NCI-H69 (cell line): Measurements from ENCODE around the gene NNAT.
"Not testable (repeated sequence)": the region's sequence is repeated elsewhere in the genome, so short reads cannot be mapped to it uniquely, and the experiment has no call there.

ENCODE experiments used
- DNase-seq: peaks from one replicate; lab custom pipeline; 2025; lab: John Stamatoyannopoulos, UW

NNAT gene

GRCh38 chr20:37521061-37521771 lies at the start of gene NNAT:
Gene NNAT, plus strand, starts transcription at chr20:37521250. Its CDS starts 82 bp downstream, at chr20:37521332.
- no peak for DNase-seq

GRCh38 chr20:37471741-37472235 lies 49.3 kb upstream of the NNAT start:
- DNase-seq: no peak

DNA sequence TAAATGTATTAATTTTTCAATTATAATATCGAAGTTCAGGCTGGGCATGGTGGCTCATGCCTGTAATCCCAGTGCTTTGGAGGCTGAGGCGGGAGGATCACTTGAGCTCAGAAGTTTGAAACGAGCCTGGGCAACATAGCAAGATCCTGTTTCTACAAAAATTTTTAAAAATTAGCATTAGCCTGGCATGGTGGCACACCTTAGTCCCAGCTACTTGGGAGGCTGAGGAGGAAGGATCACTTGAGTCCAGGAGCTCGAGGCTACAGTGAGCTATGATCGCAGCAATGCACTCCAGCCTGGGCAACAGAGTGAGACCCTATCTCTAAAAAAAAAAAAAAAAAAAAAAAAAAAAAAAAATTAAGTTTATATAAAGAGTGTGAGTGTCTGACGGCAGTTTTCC lies 48.6 kb upstream of the NNAT start:
- DNase-seq: not testable (repeated sequence)

GRCh38 chr20:37473249-37474000 lies 47.6 kb upstream of the NNAT start:
- no peak for DNase-seq

DNA sequence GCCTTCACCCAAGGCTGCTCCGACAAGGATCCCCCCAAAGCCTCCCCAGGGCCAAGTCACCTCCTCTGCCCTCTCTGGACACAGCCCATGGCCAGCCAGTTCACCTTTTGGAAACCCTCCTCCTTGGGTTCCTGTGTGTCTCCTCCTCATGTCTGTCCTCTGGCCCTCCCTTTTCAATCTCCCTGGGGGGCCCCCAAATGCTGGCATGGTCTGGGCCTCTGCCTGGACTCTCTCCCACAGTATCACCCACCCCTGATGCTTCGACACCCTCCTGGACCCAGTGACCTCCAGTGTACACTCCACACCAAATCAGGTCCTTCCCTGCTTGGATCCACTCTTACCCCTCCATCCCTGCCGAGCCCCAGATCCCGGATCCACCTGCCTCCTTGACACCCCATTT lies 46.7 kb upstream of the NNAT start:
- no peak for DNase-seq

DNA sequence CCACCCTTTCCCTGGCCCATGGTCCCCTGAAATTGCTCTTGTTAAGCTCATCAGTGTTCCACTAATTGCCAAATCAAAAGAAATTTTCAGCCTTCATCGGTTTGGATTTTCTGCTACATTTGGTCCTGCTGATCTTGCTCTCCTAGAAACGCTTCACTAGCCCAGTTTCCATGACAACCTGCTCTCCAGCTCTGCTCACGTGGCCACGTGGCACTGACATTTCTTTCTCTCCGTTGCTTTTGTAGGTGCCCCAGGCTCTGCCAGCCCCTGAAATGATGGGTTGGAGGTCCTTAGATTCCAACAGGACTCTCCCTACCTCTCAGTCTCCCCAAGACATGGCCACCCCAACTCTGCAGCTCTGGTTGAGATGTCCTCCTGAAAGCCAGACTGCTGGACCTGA lies 45.8 kb upstream of the NNAT start:
- DNase-seq: no peak

- DNase-seq: no peak
Measured at GRCh38 chr20:37477041-37477440, 44.0 kb upstream of the NNAT start.

DNA sequence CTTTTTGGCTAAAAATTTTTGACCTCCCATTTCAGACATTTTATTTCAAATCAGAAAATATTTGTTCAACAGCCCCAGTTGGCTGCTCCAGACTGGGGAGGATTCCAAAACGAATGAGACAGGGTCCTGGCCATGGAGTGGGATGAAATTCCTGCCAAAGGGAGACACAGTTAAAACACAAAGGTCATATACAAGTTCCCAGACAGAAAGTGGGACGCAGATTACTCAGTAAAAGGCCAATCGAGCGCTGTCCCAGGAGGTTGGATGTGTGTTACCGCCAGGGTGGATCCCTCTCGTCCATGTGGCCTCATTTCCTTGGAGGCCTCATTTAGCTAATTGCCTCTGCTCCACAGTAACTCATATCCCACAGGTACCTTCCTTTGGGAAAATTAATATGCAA lies 41.8 kb upstream of the NNAT start:
- DNase-seq: no peak

DNA sequence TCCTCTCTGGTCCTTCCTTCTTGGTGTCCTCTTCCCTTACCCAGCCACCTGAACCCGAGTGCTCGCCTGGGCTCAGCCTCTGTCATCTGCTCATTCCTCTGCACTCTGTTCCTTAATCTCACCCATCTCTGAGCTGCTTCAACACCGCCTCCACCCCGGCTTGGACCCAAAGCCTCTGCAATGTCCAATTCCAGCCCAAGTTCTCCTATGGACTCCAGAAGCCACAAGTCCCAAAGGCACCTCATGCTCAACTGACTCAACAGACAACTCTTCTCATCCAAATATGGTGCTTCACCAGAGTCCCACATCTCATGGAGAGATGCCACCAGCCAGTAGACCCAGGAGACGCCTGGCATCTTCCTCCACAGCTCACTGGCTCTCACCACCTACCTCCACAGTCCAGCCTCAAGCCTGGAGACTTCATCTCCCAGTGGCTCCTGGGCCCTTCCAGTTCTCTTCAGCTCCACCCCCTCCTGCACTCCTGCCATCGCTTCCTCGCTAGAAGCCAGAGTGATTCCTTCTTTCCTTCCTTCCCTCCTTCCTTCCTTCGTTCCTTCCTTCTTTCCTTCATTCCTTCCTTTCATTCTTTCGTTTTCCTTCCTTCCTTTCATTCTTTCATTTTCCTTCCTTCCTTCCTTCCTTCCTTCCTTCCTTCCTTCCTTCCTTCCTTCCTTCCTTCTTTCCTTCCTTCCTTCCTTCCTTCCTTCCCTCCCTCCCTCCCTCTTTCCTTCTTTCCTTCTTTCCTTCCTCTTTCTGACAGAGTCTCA lies 40.9 kb upstream of the NNAT start:
- DNase-seq: no peak

GRCh38 chr20:37480919-37481318 lies 40.1 kb upstream of the NNAT start:
- DNase-seq: no peak

DNA sequence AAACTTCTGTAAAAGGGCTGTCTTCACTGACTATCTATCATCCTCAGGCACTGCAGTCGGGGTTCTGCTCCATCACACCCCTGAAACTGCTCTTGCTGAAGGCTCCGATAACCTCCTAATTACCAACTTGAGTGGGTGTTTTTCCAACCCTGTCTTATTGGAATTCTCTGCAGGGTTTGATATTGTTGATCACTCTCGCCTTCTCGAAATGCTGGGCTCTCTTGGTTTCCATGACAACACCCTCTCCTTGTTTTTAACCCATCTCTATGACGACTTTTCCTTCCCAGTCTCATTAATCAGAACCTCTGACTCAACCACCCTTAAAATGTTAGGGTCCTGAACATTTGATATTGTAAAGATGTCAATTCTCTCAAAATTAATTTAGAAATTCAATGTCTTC lies 39.4 kb upstream of the NNAT start:
- no peak for DNase-seq

GRCh38 chr20:37484331-37484730 lies 36.7 kb upstream of the NNAT start:
- no peak for DNase-seq

DNA sequence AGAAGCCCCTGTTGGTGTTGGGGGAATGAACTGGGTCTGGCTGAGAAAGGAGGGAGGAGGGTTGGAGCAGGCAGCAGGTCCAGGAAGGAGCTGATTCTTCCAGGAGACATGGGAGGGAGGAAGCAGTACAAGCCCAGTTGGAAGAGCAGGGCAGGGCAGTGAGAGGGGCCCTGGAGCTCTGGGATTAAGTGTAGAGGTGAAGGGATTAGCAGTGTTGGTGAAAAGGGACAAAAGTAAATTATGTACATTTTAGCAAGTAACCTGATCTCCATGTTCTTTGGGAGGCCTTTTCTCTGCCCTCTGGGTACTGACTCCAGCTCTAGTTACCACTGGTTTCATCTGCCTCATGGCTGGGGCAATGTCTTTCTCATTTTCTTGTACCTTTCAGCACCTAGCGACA lies 34.8 kb upstream of the NNAT start:
- DNase-seq: not testable (repeated sequence)

GRCh38 chr20:37490663-37491350 lies 30.2 kb upstream of the NNAT start:
- no peak for DNase-seq

DNA sequence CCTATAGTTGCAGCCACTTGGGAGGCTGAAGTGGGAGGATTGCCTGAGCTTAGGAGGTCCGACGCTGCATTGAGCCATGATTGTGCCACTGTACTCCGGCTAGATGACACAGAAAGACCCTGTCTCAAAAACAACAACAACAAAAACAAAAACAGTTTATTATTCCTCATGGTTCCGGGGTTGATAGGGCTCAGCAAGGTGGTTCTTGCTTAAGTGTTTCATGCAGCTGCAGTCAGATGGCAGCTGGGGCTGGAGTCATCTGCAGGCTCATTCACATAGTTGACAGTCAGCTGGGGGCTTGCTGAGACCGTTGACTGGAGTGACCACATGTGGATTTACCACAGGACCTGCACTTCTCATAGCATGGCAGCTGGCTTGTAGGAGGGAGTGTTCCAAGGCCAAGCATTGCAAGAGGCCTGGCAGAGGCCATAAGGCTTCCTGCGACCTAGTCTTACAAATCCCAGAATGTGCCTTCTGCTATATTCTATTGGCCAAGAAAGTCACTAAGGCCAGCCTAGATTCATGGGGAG lies 28.9 kb upstream of the NNAT start:
- no peak for DNase-seq

DNA sequence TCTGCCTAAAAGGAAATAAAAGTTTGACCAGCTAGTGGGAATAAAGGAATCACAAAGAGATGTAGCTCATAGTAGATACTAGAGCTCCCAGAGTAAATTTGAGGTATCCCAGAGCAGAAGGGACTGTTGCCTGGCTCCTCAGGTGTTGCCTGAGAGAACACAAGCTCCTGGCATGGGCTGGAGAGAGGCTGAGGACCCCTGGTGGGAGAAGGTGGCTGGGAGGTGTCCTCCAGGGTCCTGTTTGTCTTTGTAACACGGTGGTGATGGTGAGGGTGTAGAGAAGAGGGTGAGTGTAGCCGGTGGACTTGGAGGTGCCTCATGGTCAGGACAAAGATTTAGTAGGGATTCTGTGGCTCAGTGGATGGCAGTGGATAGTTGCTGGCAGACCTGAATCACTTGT lies 28.1 kb upstream of the NNAT start:
- DNase-seq: no peak

GRCh38 chr20:37494301-37494700 lies 26.7 kb upstream of the NNAT start:
- DNase-seq: no peak

DNA sequence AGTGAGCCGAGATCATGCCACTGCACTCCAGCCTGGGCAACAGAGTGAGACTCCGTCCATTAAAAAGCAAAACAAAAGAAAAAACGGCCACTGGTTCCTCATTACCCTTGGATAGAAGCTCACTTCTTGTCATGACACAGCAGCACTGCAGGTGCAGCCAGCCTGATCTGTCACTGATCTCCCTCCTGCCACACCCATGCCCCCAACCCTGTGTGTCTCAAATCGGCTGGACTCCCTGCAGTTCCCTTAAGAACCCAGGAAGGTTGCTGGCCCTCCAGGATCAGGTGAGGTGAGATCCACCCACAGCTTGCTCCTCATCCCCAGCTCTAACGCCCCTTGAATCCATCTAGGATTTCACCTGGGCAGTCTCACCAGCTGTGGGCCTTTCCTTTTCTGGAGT lies 26.3 kb upstream of the NNAT start:
- DNase-seq: no peak

DNA sequence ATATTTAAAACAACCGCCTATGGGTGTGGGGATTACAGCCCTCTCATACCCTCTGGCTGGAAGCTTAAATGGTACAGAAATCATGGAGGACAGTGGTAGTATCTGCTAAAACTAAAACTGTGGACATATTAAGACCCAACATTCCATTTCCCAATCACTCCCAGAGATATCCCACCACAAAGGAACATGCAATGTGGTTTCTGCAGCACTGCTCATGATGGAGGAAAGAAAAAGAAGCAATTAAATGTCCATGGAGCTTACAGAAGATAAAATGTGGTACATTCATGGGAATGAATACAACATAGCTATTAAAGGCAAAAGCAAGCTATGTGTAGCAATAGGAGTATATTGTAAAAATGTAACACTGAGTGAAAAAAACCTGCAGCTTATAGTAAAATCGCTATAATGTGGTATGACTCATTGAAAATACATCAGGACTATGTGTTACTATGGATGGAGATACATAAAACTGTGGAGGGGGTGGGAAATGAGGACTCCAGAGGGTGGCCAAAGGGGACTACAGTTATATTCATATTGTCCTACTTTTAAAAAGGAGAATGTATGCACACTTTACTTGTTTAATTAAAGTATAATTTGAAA lies 22.9 kb upstream of the NNAT start:
- no peak for DNase-seq

DNA sequence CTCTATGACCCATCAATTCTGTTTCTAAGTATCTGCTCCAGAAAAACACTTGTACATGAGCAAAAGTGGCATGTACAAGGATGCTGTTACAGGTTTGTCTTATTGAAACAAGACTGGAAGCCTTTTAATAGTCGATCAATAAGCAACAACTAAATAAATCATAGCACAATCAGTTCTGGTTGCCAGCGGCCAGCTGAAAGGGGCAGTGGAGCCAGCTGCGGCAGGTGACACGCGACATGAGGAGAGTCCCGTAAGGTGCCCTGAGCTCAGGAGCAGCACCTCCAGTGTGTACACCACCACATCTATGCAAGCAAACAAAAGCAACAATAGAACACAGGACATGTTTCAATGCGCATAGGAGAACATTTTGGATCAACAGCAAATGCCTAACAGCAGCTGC lies 20.7 kb upstream of the NNAT start:
- DNase-seq: no peak

DNA sequence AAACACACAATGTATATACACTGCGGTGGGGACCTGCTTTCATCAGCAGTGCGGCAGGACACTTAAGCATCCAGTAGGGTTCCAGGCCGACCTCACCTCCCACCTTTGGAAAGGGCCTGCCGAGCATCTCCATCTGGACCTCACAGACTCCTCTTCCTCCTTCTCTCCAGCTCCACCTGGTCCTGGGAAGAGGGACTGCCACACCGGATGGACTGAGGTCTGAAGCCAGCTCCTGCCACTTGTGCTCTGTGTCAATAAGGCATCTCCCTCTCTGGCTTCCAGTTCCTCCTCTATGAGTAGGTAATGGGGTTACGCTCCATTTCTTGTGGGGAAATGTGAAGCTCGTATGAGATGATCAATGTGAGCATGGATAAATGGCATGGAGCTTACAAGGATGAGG lies 19.1 kb upstream of the NNAT start:
- peak; percentile 50 for DNase-seq
